IPS DF 4.7 (cell line): ENCODE measurements around the gene URI1.
"Not testable (repeated sequence)": the region's sequence is repeated elsewhere in the genome, so short reads cannot be mapped to it uniquely, and the experiment has no call there.

Experiments
- DNase-seq: peaks from one replicate; pipeline ENCODE4 v3.0.0-alpha.2; 2013; ENCODE audit warnings: low spot score; ENCODE audit errors: extremely low read depth

Gene URI1

GRCh38 chr19:29940971-29941585 lies 961 bp upstream of the URI1 start:
- DNase-seq: no peak

GRCh38 chr19:29942404-29943261 lies 594 bp downstream of the URI1 start:
- no peak for DNase-seq

GRCh38 chr19:29943615-29944014 lies 1.6 kb downstream of the URI1 start:
- DNase-seq: no peak

- DNase-seq: no peak
Observed at GRCh38 chr19:29944390-29945012, 2.5 kb downstream of the URI1 start.

GRCh38 chr19:29945017-29945416 lies 3.0 kb downstream of the URI1 start:
- no peak for DNase-seq

GRCh38 chr19:29945433-29945832 lies 3.4 kb downstream of the URI1 start:
- DNase-seq: no peak

GRCh38 chr19:29946645-29947044 lies 4.6 kb downstream of the URI1 start:
- DNase-seq: no peak

GRCh38 chr19:29947871-29948270 lies 5.8 kb downstream of the URI1 start:
- DNase-seq: no peak

- DNase-seq: not testable (repeated sequence)
Observed at GRCh38 chr19:29948759-29949470, 6.9 kb downstream of the URI1 start.

- no peak for DNase-seq
Observed at GRCh38 chr19:29952177-29952576, 10.1 kb downstream of the URI1 start.

GRCh38 chr19:29952646-29953045 lies 10.6 kb downstream of the URI1 start:
- DNase-seq: no peak

- DNase-seq: no peak
Observed at GRCh38 chr19:29953352-29954247, 11.6 kb downstream of the URI1 start.

- no peak for DNase-seq
Observed at GRCh38 chr19:29956855-29957254, 14.8 kb downstream of the URI1 start.

- no peak for DNase-seq
Observed at GRCh38 chr19:29961311-29961710, 19.3 kb downstream of the URI1 start.

- no peak for DNase-seq
Observed at GRCh38 chr19:29962793-29963192, 20.8 kb downstream of the URI1 start.

GRCh38 chr19:29963576-29963975 lies 21.5 kb downstream of the URI1 start:
- DNase-seq: no peak

- DNase-seq: no peak
Observed at GRCh38 chr19:29964171-29964570, 22.1 kb downstream of the URI1 start.

GRCh38 chr19:29965492-29965891 lies 23.5 kb downstream of the URI1 start:
- DNase-seq: no peak

GRCh38 chr19:29966142-29966541 lies 24.1 kb downstream of the URI1 start:
- not testable (repeated sequence) for DNase-seq

GRCh38 chr19:29966588-29967249 lies 24.7 kb downstream of the URI1 start:
- DNase-seq: no peak
